Transverse colon (tissue), 4 donors: ENCODE measurements around the gene KCNJ16.

ENCODE experiments used
- POLR2AphosphoS5 ChIP-seq, 3 donors: sonication (generic); formaldehyde crosslinking; IDR thresholded peaks; one replicate each; pipeline ENCODE4 v1.6.1; 2016; ENCODE audit warnings: antibody characterized with exemption in 3 of 3
- TF ChIP-seq, protein P1 (sequence below), 5 experiments: fragments of 200-600 bp in 3 of 5; fragments of 450-650 bp in 2 of 5; sonication (generic) in 3 of 5; IDR thresholded peaks; 1 replicate in 2 of 5; 2 replicates in 3 of 5; pipeline ENCODE4 v1.5.1; 2016 to 2017; ENCODE audit warnings: antibody characterized with exemption in 5 of 5, inconsistent platforms in 3 of 5, mild to moderate bottlenecking in 2 of 5, moderate library complexity in 1 of 5

DNA sequence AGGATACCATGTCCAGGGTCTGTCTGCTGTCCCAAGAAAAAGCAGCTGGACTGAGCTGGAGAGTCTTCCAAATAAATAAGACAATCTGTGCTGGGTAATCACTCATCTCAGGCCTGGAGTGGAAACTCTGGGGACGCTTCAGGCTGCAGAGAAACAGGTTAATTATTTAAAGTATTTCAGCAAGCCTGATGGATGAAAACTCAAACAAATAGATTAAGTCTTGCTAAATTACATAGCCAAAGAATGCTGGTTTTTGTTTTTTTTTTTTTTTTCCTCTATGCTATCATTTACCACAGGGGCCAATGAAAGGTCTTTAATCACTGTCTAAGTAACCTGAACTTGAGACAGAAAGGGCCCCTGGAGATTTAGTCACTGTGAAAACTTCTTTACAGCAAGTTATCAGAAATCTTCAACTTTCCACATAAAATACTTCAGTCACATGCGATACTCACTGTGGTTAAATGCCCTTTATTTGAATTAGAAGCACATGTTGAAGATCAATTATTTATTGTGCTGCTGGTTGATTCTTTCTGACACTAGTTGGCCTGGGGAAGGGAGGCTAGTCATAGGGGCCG, 63.4 kb downstream of the KCNJ16 start:
- TF ChIP-seq, protein P1, sequence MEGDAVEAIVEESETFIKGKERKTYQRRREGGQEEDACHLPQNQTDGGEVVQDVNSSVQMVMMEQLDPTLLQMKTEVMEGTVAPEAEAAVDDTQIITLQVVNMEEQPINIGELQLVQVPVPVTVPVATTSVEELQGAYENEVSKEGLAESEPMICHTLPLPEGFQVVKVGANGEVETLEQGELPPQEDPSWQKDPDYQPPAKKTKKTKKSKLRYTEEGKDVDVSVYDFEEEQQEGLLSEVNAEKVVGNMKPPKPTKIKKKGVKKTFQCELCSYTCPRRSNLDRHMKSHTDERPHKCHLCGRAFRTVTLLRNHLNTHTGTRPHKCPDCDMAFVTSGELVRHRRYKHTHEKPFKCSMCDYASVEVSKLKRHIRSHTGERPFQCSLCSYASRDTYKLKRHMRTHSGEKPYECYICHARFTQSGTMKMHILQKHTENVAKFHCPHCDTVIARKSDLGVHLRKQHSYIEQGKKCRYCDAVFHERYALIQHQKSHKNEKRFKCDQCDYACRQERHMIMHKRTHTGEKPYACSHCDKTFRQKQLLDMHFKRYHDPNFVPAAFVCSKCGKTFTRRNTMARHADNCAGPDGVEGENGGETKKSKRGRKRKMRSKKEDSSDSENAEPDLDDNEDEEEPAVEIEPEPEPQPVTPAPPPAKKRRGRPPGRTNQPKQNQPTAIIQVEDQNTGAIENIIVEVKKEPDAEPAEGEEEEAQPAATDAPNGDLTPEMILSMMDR (IDR thresholded peaks at IDR 0.05), result no peak
- no peak for TF ChIP-seq POLR2AphosphoS5 (IDR thresholded peaks at IDR 0.05)
